ENCODE results near the gene EFNB2.

The EFNB2 gene

GRCh38 chr13:106566641-106567473 lies 31.4 kb upstream of the EFNB2 start:
- H3K27ac ChIP-seq (ENCODE audit: insufficient read depth, low read length, poor library complexity, severe bottlenecking): peak overlapping the region; percentile 96
- H3K4me1 ChIP-seq (ENCODE audit: control insufficient read depth, insufficient read depth, low read length, poor library complexity, severe bottlenecking): peaks cover 34% of the 10 kb centered on the region
- no peaks in the 10 kb centered on the region for H3K36me3 ChIP-seq (ENCODE audit: control insufficient read depth, insufficient read depth, low read length)
- DNase-seq: peak; percentile 4 to 24 (median 8)
- H3K4me3 ChIP-seq (ENCODE audit: insufficient read depth, low read depth, low read length, poor library complexity, severe bottlenecking): peak overlapping the region; percentile 91
- H3K9me3 ChIP-seq (ENCODE audit: control insufficient read depth, low read length): no peaks in the 10 kb centered on the region
- no peaks in the 10 kb centered on the region for H3K27me3 ChIP-seq (replicated peaks; ENCODE audit: control insufficient read depth, insufficient read depth, low read length, poor library complexity, severe bottlenecking)

- Histone ChIP-seq H3K27me3 (replicated peaks; ENCODE audit: control insufficient read depth, insufficient read depth, low read length, poor library complexity, severe bottlenecking) (no peaks in the 10 kb centered on the region), H3K4me3 (ENCODE audit: insufficient read depth, low read depth, low read length, poor library complexity, severe bottlenecking) (peak overlapping the region; percentile 91), H3K9me3 (ENCODE audit: control insufficient read depth, low read length) (no peaks in the 10 kb centered on the region), H3K27ac (ENCODE audit: insufficient read depth, low read length, poor library complexity, severe bottlenecking) (no peak overlapping the region), H3K4me1 (ENCODE audit: control insufficient read depth, insufficient read depth, low read length, poor library complexity, severe bottlenecking) (peaks cover 38% of the 10 kb centered on the region), H3K36me3 (ENCODE audit: control insufficient read depth, insufficient read depth, low read length) (no peaks in the 10 kb centered on the region)
- no peak for DNase-seq
Observed at GRCh38 chr13:106565127-106565775, 29.8 kb upstream of the EFNB2 start.

- Histone ChIP-seq H3K36me3 (ENCODE audit: control insufficient read depth, insufficient read depth, low read length) (peaks cover 15% of the 10 kb centered on the region), H3K4me1 (ENCODE audit: control insufficient read depth, insufficient read depth, low read length, poor library complexity, severe bottlenecking) (peaks cover 33% of the 10 kb centered on the region), H3K9me3 (ENCODE audit: control insufficient read depth, low read length) (no peaks in the 10 kb centered on the region), H3K27me3 (replicated peaks; ENCODE audit: control insufficient read depth, insufficient read depth, low read length, poor library complexity, severe bottlenecking) (no peaks in the 10 kb centered on the region), H3K4me3 (ENCODE audit: insufficient read depth, low read depth, low read length, poor library complexity, severe bottlenecking) (no peak overlapping the region), H3K27ac (ENCODE audit: insufficient read depth, low read length, poor library complexity, severe bottlenecking) (no peak overlapping the region)
- no peak for DNase-seq
Observed at GRCh38 chr13:106562301-106562700, 26.8 kb upstream of the EFNB2 start.

GRCh38 chr13:106561551-106562170 lies 26.2 kb upstream of the EFNB2 start:
- no peaks in the 10 kb centered on the region for H3K9me3 ChIP-seq (ENCODE audit: control insufficient read depth, low read length)
- peaks cover 20% of the 10 kb centered on the region for H3K36me3 ChIP-seq (ENCODE audit: control insufficient read depth, insufficient read depth, low read length)
- DNase-seq: peak; percentile 6 to 15 (median 13)
- peaks cover 31% of the 10 kb centered on the region for H3K4me1 ChIP-seq (ENCODE audit: control insufficient read depth, insufficient read depth, low read length, poor library complexity, severe bottlenecking)
- H3K27ac ChIP-seq (ENCODE audit: insufficient read depth, low read length, poor library complexity, severe bottlenecking): no peak overlapping the region
- no peaks in the 10 kb centered on the region for H3K27me3 ChIP-seq (replicated peaks; ENCODE audit: control insufficient read depth, insufficient read depth, low read length, poor library complexity, severe bottlenecking)
- H3K4me3 ChIP-seq (ENCODE audit: insufficient read depth, low read depth, low read length, poor library complexity, severe bottlenecking): no peak overlapping the region

- Histone ChIP-seq H3K36me3 (ENCODE audit: control insufficient read depth, insufficient read depth, low read length) (peaks cover 28% of the 10 kb centered on the region), H3K4me3 (ENCODE audit: insufficient read depth, low read depth, low read length, poor library complexity, severe bottlenecking) (no peak overlapping the region), H3K9me3 (ENCODE audit: control insufficient read depth, low read length) (no peaks in the 10 kb centered on the region), H3K27ac (ENCODE audit: insufficient read depth, low read length, poor library complexity, severe bottlenecking) (no peak overlapping the region), H3K27me3 (replicated peaks; ENCODE audit: control insufficient read depth, insufficient read depth, low read length, poor library complexity, severe bottlenecking) (no peaks in the 10 kb centered on the region), H3K4me1 (ENCODE audit: control insufficient read depth, insufficient read depth, low read length, poor library complexity, severe bottlenecking) (peaks cover 24% of the 10 kb centered on the region)
- no peak for DNase-seq
Observed at GRCh38 chr13:106560821-106561220, 25.4 kb upstream of the EFNB2 start.

- Histone ChIP-seq H3K4me3 (ENCODE audit: insufficient read depth, low read depth, low read length, poor library complexity, severe bottlenecking) (no peak overlapping the region), H3K4me1 (ENCODE audit: control insufficient read depth, insufficient read depth, low read length, poor library complexity, severe bottlenecking) (peaks cover 15% of the 10 kb centered on the region), H3K27me3 (replicated peaks; ENCODE audit: control insufficient read depth, insufficient read depth, low read length, poor library complexity, severe bottlenecking) (no peaks in the 10 kb centered on the region), H3K9me3 (ENCODE audit: control insufficient read depth, low read length) (no peaks in the 10 kb centered on the region), H3K27ac (ENCODE audit: insufficient read depth, low read length, poor library complexity, severe bottlenecking) (no peak overlapping the region), H3K36me3 (ENCODE audit: control insufficient read depth, insufficient read depth, low read length) (peaks cover 50% of the 10 kb centered on the region)
- DNase-seq: no peak
Observed at GRCh38 chr13:106558527-106558926, 23.1 kb upstream of the EFNB2 start.

GRCh38 chr13:106555631-106556328 lies 20.3 kb upstream of the EFNB2 start:
- Histone ChIP-seq H3K4me3 (ENCODE audit: insufficient read depth, low read depth, low read length, poor library complexity, severe bottlenecking) (no peak overlapping the region), H3K27me3 (replicated peaks; ENCODE audit: control insufficient read depth, insufficient read depth, low read length, poor library complexity, severe bottlenecking) (no peaks in the 10 kb centered on the region), H3K27ac (ENCODE audit: insufficient read depth, low read length, poor library complexity, severe bottlenecking) (no peak overlapping the region), H3K4me1 (ENCODE audit: control insufficient read depth, insufficient read depth, low read length, poor library complexity, severe bottlenecking) (no peaks in the 10 kb centered on the region), H3K36me3 (ENCODE audit: control insufficient read depth, insufficient read depth, low read length) (peaks cover 65% of the 10 kb centered on the region), H3K9me3 (ENCODE audit: control insufficient read depth, low read length) (no peaks in the 10 kb centered on the region)
- no peak for DNase-seq

GRCh38 chr13:106551751-106552150 lies 16.3 kb upstream of the EFNB2 start:
- peaks cover 54% of the 10 kb centered on the region for H3K36me3 ChIP-seq (ENCODE audit: control insufficient read depth, insufficient read depth, low read length)
- no peak for DNase-seq
- H3K4me3 ChIP-seq (ENCODE audit: insufficient read depth, low read depth, low read length, poor library complexity, severe bottlenecking): no peak overlapping the region

GRCh38 chr13:106551350-106551749 lies 15.9 kb upstream of the EFNB2 start:
- DNase-seq: no peak
- Histone ChIP-seq H3K27ac (ENCODE audit: insufficient read depth, low read length, poor library complexity, severe bottlenecking) (no peak overlapping the region), H3K36me3 (ENCODE audit: control insufficient read depth, insufficient read depth, low read length) (peaks cover 54% of the 10 kb centered on the region), H3K4me1 (ENCODE audit: control insufficient read depth, insufficient read depth, low read length, poor library complexity, severe bottlenecking) (no peaks in the 10 kb centered on the region), H3K9me3 (ENCODE audit: control insufficient read depth, low read length) (no peaks in the 10 kb centered on the region), H3K27me3 (replicated peaks; ENCODE audit: control insufficient read depth, insufficient read depth, low read length, poor library complexity, severe bottlenecking) (no peaks in the 10 kb centered on the region), H3K4me3 (ENCODE audit: insufficient read depth, low read depth, low read length, poor library complexity, severe bottlenecking) (no peak overlapping the region)

More at GRCh38 chr13:106551751-106552150, 16.3 kb upstream of the EFNB2 start:
- no peaks in the 10 kb centered on the region for H3K4me1 ChIP-seq (ENCODE audit: control insufficient read depth, insufficient read depth, low read length, poor library complexity, severe bottlenecking)
- H3K27me3 ChIP-seq (replicated peaks; ENCODE audit: control insufficient read depth, insufficient read depth, low read length, poor library complexity, severe bottlenecking): no peaks in the 10 kb centered on the region
- no peak overlapping the region for H3K27ac ChIP-seq (ENCODE audit: insufficient read depth, low read length, poor library complexity, severe bottlenecking)
- H3K9me3 ChIP-seq (ENCODE audit: control insufficient read depth, low read length): no peaks in the 10 kb centered on the region
